Activated B cell treated with CpG ODN at 0.5 μM for 24 hours (primary cell): ENCODE results near the gene FBXW9. TPM values are rescaled to one million over a fixed set of nuclear protein-coding genes. Genes with fewer than 3 reads are reported as not detected.

Experiments
- ATAC-seq: fragments of 200-7000 bp; cut with Tn5 transposase; one replicate; pipeline ENCODE4 v1.10.0; 2021; ENCODE audit warnings: low read depth, mild to moderate bottlenecking, moderate library complexity
- CTCF ChIA-PET: fragments of 350-600 bp; sonication (Branson Sonifier 250); formaldehyde crosslinking; loops from one replicate; lab custom pipeline; 2021; ENCODE audit warnings: antibody characterized with exemption; lab: Charles Lee
- POLR2A ChIA-PET: fragments of 350-600 bp; sonication (Branson Sonifier 250); formaldehyde crosslinking; loops from one replicate; lab custom pipeline; 2021; ENCODE audit warnings: antibody characterized with exemption; lab: Charles Lee
- DNase-seq: peaks from one replicate; pipeline ENCODE4 v3.0.0; 2022
- H3K27ac Mint-ChIP-seq: one replicate; pipeline ENCODE4 v1.8.0; 2020; ENCODE audit warnings: mixed read lengths
- H3K27me3 Mint-ChIP-seq: one replicate; pipeline ENCODE4 v1.8.0; 2021; ENCODE audit warnings: mixed read lengths
- H3K36me3 Mint-ChIP-seq: one replicate; pipeline ENCODE4 v1.8.0; 2021; ENCODE audit warnings: low read depth, mixed read lengths
- H3K4me1 Mint-ChIP-seq: one replicate; pipeline ENCODE4 v1.8.0; 2021; ENCODE audit warnings: mixed read lengths
- H3K4me3 Mint-ChIP-seq: one replicate; pipeline ENCODE4 v1.8.0; 2020; ENCODE audit warnings: mild to moderate bottlenecking, mixed read lengths
- H3K9me3 Mint-ChIP-seq: one replicate; pipeline ENCODE4 v1.8.0; 2020; ENCODE audit warnings: mixed read lengths
- intact Hi-C: fragments of 100-400 bp; cut with micrococcal nuclease; formaldehyde crosslinking; loops from one replicate; pipeline ENCODE4 v1.15.1; 2024
- total RNA-seq: library from RNA; stranded (reverse); gene quantifications from 2 replicates; pipeline ENCODE4 v1.2.3, GENCODE V29; 2022
- TF ChIP-seq, protein P1 (sequence below): fragments of 200-600 bp; IDR thresholded peaks from one replicate; pipeline ENCODE4 v1.8.0; 2022; ENCODE audit warnings: antibody characterized with exemption, mild to moderate bottlenecking

Gene FBXW9
- total RNA-seq, 1 donor from 2014 or later = 5.2 TPM

DNA sequence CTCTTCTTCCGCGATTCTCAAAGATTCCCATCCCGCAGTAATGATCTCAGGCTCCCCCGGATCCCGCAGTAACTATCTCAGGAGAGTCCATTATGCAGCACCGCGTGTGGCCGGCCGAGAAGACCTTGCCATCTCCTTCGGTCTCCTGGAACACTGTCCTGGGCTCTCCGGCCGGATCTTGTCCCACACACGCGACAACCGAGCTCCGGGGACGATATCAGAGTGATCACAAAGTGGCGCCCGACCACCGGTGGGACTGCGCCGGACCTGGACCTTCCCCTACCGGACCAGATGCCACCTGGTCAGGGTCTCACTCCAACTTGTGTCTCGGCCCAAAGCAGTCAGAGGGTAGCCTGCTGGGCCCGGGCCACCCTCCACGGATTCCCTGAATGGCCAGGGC is 53.9 kb downstream of the FBXW9 start:
- ChIA-PET POLR2A (no interaction called here), CTCF (interaction anchor here (1.5 kb wide), 1 partner anchor 23 kb away, joined by 3 read pairs; no protein-coding TSS in a partner anchor)
- peaks cover 15% of the 10 kb centered on the region for H3K4me1 Mint-ChIP-seq
- no peaks in the 10 kb centered on the region for H3K27me3 Mint-ChIP-seq
- H3K9me3 Mint-ChIP-seq = no peaks in the 10 kb centered on the region
- ATAC-seq (no peak), DNase-seq (no peak)
- TF ChIP-seq, protein P1, sequence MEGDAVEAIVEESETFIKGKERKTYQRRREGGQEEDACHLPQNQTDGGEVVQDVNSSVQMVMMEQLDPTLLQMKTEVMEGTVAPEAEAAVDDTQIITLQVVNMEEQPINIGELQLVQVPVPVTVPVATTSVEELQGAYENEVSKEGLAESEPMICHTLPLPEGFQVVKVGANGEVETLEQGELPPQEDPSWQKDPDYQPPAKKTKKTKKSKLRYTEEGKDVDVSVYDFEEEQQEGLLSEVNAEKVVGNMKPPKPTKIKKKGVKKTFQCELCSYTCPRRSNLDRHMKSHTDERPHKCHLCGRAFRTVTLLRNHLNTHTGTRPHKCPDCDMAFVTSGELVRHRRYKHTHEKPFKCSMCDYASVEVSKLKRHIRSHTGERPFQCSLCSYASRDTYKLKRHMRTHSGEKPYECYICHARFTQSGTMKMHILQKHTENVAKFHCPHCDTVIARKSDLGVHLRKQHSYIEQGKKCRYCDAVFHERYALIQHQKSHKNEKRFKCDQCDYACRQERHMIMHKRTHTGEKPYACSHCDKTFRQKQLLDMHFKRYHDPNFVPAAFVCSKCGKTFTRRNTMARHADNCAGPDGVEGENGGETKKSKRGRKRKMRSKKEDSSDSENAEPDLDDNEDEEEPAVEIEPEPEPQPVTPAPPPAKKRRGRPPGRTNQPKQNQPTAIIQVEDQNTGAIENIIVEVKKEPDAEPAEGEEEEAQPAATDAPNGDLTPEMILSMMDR = no peak
- intact Hi-C loops = no loop called here
- no peak overlapping the region for H3K27ac Mint-ChIP-seq
- peaks cover 30% of the 10 kb centered on the region for H3K36me3 Mint-ChIP-seq
- H3K4me3 Mint-ChIP-seq = no peak overlapping the region

DNA sequence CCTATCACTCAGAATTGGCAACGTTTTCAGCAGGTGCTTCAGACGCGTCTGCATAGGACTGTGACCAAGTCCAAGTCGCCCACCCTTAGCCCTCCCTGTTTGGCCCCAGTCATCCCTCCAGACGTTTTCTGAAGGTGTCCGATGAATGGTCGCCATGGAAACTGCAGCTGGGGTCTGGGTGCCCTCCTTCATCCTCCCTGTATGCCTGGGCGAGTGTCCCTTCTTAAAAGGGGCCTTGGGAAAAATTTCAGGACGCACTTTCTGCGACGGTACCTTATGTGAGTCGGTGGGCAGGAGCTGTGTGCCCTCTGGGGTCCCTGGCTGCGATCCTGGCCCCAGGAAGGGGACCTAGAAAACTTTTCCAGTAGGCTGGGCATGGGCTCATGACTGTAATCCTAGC is 55.0 kb downstream of the FBXW9 start:
- H3K36me3 Mint-ChIP-seq = peaks cover 23% of the 10 kb centered on the region
- CTCF ChIA-PET = interaction anchor here (1.5 kb wide), 1 partner anchor 24 kb away, joined by 3 read pairs; no protein-coding TSS in a partner anchor
- no peak overlapping the region for H3K4me3 Mint-ChIP-seq
- H3K4me1 Mint-ChIP-seq = peaks cover 18% of the 10 kb centered on the region
- H3K27me3 Mint-ChIP-seq = no peaks in the 10 kb centered on the region
- POLR2A ChIA-PET = interaction anchor here (0.7 kb wide), 1 partner anchor 41 kb away, joined by 3 read pairs; no protein-coding TSS in a partner anchor
- TF ChIP-seq, protein P1 = no peak
- ATAC-seq (no peak), DNase-seq (no peak)
- peak overlapping the region; percentile 2 for H3K27ac Mint-ChIP-seq
- no peaks in the 10 kb centered on the region for H3K9me3 Mint-ChIP-seq
- intact Hi-C loops = loop anchor here (2.0 kb wide), 1 partner anchor 29 kb away; no protein-coding TSS in a partner anchor

DNA sequence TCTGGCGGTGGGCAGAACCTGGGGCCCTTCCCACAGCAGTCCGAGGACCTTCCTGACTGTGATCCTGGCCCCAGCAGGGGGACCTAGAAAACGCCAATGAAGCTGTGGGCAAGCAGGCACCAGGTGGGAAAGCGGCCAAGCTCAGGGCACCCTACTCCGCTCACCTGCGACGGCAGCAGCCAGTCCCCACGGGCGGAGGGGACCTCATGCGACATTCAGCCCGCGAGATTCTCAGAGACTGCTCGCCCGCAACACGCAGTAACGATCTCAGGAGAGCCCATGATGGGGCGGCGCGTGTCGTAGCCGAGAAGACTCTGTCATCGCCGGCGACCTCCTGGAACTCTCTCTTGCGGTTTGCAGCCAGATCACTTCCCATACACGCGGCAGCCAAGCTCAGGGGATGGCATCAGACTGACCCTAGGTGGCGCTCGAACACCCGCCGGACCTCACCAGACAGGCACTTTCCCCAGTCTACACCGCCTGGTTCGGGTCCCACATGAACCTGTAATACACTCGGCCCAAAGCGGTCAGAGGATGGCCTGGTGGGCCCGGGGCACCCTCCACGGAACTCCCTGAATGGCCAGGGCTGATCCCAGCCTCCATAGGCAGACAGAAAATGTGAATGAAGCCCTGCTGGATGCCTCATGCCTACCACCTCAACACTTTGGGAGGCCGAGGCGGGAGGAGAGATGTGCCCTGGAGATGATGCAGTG is 56.4 kb downstream of the FBXW9 start:
- Mint-ChIP-seq H3K27ac (peak overlapping the region; percentile 46), H3K4me3 (peak overlapping the region; percentile 79), H3K27me3 (no peaks in the 10 kb centered on the region), H3K4me1 (peaks cover 23% of the 10 kb centered on the region), H3K9me3 (no peaks in the 10 kb centered on the region), H3K36me3 (peaks cover 18% of the 10 kb centered on the region)
- TF ChIP-seq, protein P1 = no peak
- peak; percentile 95 for ATAC-seq
- ChIA-PET CTCF (interaction anchor here (0.5 to 2.0 kb wide), 15 partner anchors 9 to 208 kb away, joined by 3 to 15 read pairs (median 4); partner anchors contain the start of genes MAN2B1, WDR83, ZNF490 and ZNF791), POLR2A (interaction anchor here (0.5 to 1.5 kb wide), 17 partner anchors 9 to 1043 kb away, joined by 3 to 18 read pairs (median 5); partner anchors contain the start of genes DHPS, MAN2B1, WDR83 and ZNF490)
- intact Hi-C loops = loop anchor here (1.0 to 2.0 kb wide), 4 partner anchors 25 to 76 kb away; no protein-coding TSS in a partner anchor
- peak; percentile 75 for DNase-seq

Other genes starting within 250 kb of the FBXW9 start
- gene ZNF709, start 211.8 kb downstream of the FBXW9 start, total RNA-seq = 4.8 and 6.4 TPM in 2 replicates
- gene ZNF564, start 145.1 kb downstream of the FBXW9 start, total RNA-seq = 23.0 and 26.6 TPM in 2 replicates
- gene ZNF490, start 85.8 kb downstream of the FBXW9 start, total RNA-seq = 15.6 TPM in 2 replicates
- gene ZNF791, start 85.7 kb downstream of the FBXW9 start, total RNA-seq = 37.5 and 46.1 TPM in 2 replicates
- gene MAN2B1, start 29.9 kb downstream of the FBXW9 start, total RNA-seq = 251 and 291 TPM in 2 replicates
- 17.7 and 20.8 TPM in 2 replicates for gene WDR83, start 29.8 kb downstream of the FBXW9 start, total RNA-seq
- gene DHPS, start 14.8 kb downstream of the FBXW9 start, total RNA-seq = 141 and 160 TPM in 2 replicates
- gene GNG14, start 8.6 kb downstream of the FBXW9 start, total RNA-seq = not detected in 2 replicates
- gene TNPO2, start 27.3 kb upstream of the FBXW9 start, total RNA-seq = 73.9 and 91.5 TPM in 2 replicates
- gene TRIR, start 38.1 kb upstream of the FBXW9 start, total RNA-seq = 164 and 183 TPM in 2 replicates
- 59.6 and 63.5 TPM in 2 replicates for gene GET3, start 40.9 kb upstream of the FBXW9 start, total RNA-seq
- not detected in 2 replicates for gene BEST2, start 55.2 kb upstream of the FBXW9 start, total RNA-seq
- 13.4 and 21.2 TPM in 2 replicates for gene HOOK2, start 78.9 kb upstream of the FBXW9 start, total RNA-seq
- 127 and 132 TPM in 2 replicates for gene JUNB, start 94.9 kb upstream of the FBXW9 start, total RNA-seq
- gene PRDX2, start 105.2 kb upstream of the FBXW9 start, total RNA-seq = 53.1 and 55.6 TPM in 2 replicates
- gene THSD8, start 105.4 kb upstream of the FBXW9 start, total RNA-seq = 2.3 and 5.9 TPM in 2 replicates
- 13.4 and 22.1 TPM in 2 replicates for gene RNASEH2A, start 110.0 kb upstream of the FBXW9 start, total RNA-seq
- not detected in 2 replicates for gene RTBDN, start 137.9 kb upstream of the FBXW9 start, total RNA-seq
- 0.20 and 0.66 TPM in 2 replicates for gene MAST1, start 141.9 kb upstream of the FBXW9 start, total RNA-seq
- 26.5 and 27.2 TPM in 2 replicates for gene DNASE2, start 184.8 kb upstream of the FBXW9 start, total RNA-seq
- gene KLF1, start 190.6 kb upstream of the FBXW9 start, total RNA-seq = 0.12 TPM in 1 of 2 replicates, not detected in the other
- gene GCDH, start 194.5 kb upstream of the FBXW9 start, total RNA-seq = 62.3 and 73.9 TPM in 2 replicates
- gene SYCE2, start 222.7 kb upstream of the FBXW9 start, total RNA-seq = 0.49 TPM in 1 of 2 replicates, not detected in the other
- 76.1 and 76.8 TPM in 2 replicates for gene FARSA, start 237.1 kb upstream of the FBXW9 start, total RNA-seq
- 721 and 802 TPM in 2 replicates for gene CALR, start 242.0 kb upstream of the FBXW9 start, total RNA-seq
- gene RAD23A, start 249.2 kb upstream of the FBXW9 start, total RNA-seq = 106 and 112 TPM in 2 replicates